Activated CD8-positive, alpha-beta memory T cell treated with anti-CD3 and anti-CD28 coated beads for 4 hours (primary cell): Measurements from ENCODE around the gene HSDL2.
"Not testable (repeated sequence)": the region's sequence is repeated elsewhere in the genome, so short reads cannot be mapped to it uniquely, and the experiment has no call there.

Experiments
- DNase-seq, 2 donors: peaks; one replicate each; pipeline ENCODE4 v3.0.0-alpha.2; 2020; ENCODE audit warnings: low read depth in 2 of 2

HSDL2 gene

GRCh38 chr9:112396872-112397271 lies 17.0 kb downstream of the HSDL2 start:
- DNase-seq = no peak

DNA sequence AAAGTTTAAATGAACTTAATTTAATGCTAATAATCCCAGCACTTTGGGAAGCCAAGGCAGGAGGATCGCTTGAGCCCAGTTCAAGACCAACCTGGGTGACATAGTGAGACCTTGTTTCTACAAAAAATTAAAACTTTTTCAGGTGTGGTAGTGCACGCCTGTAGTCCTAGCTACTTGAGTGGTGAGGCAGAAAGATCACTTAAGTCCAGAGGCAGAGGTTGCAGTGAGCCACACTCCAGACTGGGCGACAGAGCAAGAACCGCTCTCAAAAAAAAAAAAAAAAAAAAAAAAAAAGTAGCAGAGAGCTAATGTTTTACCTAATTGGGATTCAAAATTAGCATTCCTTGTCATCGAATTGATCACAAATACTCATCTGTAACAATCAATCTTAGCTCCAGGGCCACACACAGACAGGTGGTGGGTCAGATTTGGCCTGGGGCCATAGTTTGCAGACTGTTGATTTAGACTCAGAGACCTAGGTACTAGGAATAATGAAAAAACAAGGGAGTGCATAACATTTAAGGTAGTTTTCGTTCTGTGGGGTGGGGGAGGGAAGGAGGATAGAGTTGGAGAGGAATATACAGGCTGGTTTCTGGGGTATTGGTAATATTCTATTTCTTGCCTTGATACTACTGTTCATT lies 21.4 kb downstream of the HSDL2 start:
- no peak for DNase-seq

GRCh38 chr9:112403614-112404201 lies 23.8 kb downstream of the HSDL2 start:
- DNase-seq = no peak

- DNase-seq = no peak
Observed at GRCh38 chr9:112404508-112404932, 24.6 kb downstream of the HSDL2 start.

DNA sequence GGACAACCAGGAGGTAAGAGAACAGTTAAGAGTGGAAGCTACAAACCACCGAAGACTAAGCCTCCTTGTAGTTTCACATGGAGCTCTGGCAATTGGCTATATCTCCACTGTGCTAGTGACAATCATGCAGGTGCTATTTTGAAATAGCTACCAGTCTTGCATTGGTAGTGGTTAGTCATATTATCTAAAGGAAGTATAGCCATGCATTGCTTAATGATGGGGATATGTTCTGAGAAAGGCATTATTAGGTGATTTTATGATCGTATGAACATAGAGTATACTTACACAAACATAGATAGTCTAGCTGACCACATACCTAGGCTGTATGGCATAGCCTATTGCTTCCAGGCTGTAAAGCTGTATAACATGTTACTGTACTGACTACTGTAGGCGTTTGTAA lies 28.4 kb downstream of the HSDL2 start:
- DNase-seq = no peak

DNA sequence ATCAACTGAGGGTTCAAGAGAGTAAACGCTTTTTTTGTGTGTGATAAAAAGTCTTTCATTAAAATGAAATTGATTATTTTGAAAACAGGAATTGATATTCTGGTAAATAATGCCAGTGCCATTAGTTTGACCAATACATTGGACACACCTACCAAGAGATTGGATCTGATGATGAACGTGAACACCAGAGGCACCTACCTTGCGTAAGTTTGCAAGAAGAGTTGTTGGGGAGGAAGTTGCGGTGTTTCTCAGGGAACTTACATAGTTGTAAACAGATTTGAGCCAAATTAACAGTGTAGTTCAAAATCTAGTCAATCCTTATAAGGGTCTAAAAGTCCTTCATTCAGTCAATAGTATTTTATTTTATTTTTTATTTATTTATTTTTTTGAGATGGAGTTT lies 28.9 kb downstream of the HSDL2 start:
- DNase-seq = no peak

GRCh38 chr9:112409758-112410157 lies 29.9 kb downstream of the HSDL2 start:
- no peak for DNase-seq

GRCh38 chr9:112411626-112412027 lies 31.7 kb downstream of the HSDL2 start:
- DNase-seq = no peak

GRCh38 chr9:112413728-112414127 lies 33.8 kb downstream of the HSDL2 start:
- not testable (repeated sequence) for DNase-seq

DNA sequence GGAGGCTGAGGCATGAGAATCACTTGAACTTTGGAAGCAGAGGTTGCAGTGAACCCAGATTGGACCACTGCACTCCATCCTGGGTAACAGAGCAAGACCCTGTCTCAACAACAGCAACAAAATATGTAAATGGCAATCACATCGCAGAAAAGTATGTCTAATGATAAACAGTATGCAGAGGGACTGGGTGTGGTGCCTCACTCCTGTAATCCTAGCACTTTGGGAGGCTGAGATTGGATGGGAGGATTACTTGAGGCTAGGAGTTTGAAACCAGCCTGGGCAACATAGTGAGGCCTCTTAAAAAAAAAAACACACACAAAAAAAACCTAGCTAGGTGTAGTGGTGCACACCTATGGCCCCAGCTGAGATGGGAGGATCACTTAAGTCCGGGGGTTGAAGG lies 40.3 kb downstream of the HSDL2 start:
- DNase-seq = no peak

DNA sequence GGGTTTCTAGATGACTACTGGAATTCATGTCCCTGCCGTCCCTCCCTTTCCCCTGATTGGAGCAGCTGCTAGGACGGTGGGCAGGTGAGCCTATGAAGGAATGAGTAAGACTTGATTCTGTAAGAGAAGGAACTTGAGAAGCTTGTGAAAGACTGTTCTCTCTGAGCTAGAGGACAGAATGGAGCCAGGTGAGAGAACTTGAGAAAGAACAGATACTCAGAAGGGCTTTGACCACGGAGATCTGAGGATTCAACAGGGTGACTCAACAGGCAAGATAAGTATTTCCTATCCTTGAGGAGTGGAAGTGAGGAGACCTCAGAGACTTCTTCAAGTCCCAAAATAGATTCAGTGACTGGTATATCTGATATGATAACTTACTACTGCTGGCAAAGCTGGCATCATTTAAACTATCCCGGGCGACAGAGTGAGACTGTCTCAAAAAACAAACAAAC lies 41.9 kb downstream of the HSDL2 start:
- no peak for DNase-seq

DNA sequence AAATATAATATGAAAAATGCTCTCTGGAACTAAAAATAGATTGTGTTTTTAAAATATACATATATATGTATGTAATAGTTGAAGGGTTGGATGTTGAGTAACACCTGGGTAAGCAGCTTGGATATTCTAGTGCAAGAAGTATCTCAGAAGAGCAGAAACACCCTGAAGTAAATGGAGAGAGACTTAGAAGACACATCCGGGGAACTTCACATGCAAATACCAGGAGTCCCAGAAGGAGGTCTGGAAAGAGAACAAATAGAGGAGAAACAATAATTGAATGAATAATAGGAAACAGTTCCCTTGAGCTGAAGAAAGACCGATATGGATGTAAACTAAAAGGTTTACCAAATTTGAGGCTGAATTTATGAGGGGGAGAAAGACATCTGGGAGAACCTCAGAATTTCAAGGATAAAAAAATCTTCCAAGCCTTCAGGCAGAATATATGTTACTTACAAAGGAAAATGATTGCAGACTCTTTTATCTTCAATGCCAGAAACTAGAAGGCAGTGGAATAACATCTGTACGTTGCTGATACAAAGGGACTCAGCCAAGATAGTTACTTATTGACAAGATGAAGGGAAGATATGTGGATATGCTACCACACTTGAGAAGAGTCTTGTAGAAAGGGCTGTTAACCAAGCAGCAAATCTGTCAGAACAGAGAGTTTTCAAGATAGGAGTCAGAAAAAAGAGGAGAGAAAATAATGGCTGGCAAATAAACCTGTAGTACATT lies 42.7 kb downstream of the HSDL2 start:
- no peak for DNase-seq

GRCh38 chr9:112430006-112430522 lies 50.2 kb downstream of the HSDL2 start:
- DNase-seq = no peak

- DNase-seq = no peak
Observed at GRCh38 chr9:112433499-112434392, 53.8 kb downstream of the HSDL2 start.

- no peak for DNase-seq
Observed at GRCh38 chr9:112434487-112434886, 54.6 kb downstream of the HSDL2 start.

GRCh38 chr9:112437406-112437805 lies 57.5 kb downstream of the HSDL2 start:
- no peak for DNase-seq

GRCh38 chr9:112439171-112439570 lies 59.3 kb downstream of the HSDL2 start:
- DNase-seq = no peak

GRCh38 chr9:112439825-112440224 lies 59.9 kb downstream of the HSDL2 start:
- no peak for DNase-seq

- no peak for DNase-seq
Observed at GRCh38 chr9:112443200-112443599, 63.3 kb downstream of the HSDL2 start.

- no peak for DNase-seq
Observed at GRCh38 chr9:112443636-112444035, 63.7 kb downstream of the HSDL2 start.

DNA sequence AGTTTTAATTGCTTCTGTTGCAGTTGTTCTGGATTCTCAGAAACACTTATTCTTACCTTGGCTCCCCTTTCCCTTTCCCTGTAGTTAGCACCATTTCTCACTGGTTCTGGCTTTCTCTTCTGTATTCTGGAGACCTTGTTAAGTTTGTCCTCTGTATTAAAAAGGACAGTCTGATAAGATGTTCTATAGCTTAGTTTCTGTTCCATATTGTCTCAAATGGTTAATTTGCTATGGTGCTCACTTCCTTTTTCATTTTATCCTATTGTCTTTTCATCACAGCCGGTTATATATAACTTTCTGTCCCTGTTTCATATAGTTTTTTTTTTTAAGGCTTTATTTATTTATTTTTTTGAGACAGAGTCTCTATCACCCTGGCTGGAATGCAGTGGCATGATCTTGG lies 65.3 kb downstream of the HSDL2 start:
- DNase-seq = no peak

GRCh38 chr9:112446080-112446479 lies 66.2 kb downstream of the HSDL2 start:
- no peak for DNase-seq
